Type B pancreatic cell (in vitro differentiated cells): ENCODE results near the gene ATP4B. TPM values are rescaled to one million over a fixed set of nuclear protein-coding genes. Genes with fewer than 3 reads are reported as not detected.

Source experiments
- DNase-seq: peaks from one replicate; pipeline ENCODE4 v3.0.0; 2021; ENCODE audit warnings: mixed read lengths; ENCODE audit not compliant: unreplicated experiment; ENCODE audit errors: extremely low spot score
- H3K27ac Mint-ChIP-seq: 2 replicates; pipeline ENCODE4 v1.8.0; 2021; ENCODE audit warnings: mild to moderate bottlenecking, mixed read lengths
- H3K27me3 Mint-ChIP-seq: 2 replicates; pipeline ENCODE4 v1.8.0; 2021; ENCODE audit warnings: mixed read lengths
- H3K36me3 Mint-ChIP-seq: 2 replicates; pipeline ENCODE4 v1.8.0; 2021; ENCODE audit warnings: mixed read lengths
- H3K4me1 Mint-ChIP-seq: one replicate; pipeline ENCODE4 v1.8.0; 2021; ENCODE audit warnings: mixed read lengths; ENCODE audit not compliant: unreplicated experiment
- H3K4me3 Mint-ChIP-seq: 2 replicates; pipeline ENCODE4 v1.8.0; 2021; ENCODE audit warnings: mild to moderate bottlenecking, mixed read lengths
- H3K9me3 Mint-ChIP-seq: 2 replicates; pipeline ENCODE4 v1.8.0; 2021; ENCODE audit warnings: mixed read lengths
- CTCF ChIP-seq: fragments of 200-600 bp; sonication (generic); conservative IDR thresholded peaks from 2 replicates; pipeline ENCODE4 v1.5.0; 2021; ENCODE audit warnings: antibody characterized with exemption, mild to moderate bottlenecking
- total RNA-seq: library from RNA; stranded (reverse); gene quantifications from 2 replicates; pipeline ENCODE4 v1.2.1, GENCODE V29; 2021; ENCODE audit warnings: low replicate concordance

ATP4B gene
- total RNA-seq, 1 donor from 2014 or later: 26.7 TPM

GRCh38 chr13:113604186-113604585 lies 53.8 kb downstream of the ATP4B start:
- no peak overlapping the region for H3K4me3 Mint-ChIP-seq
- no peaks in the 10 kb centered on the region for H3K4me1 Mint-ChIP-seq
- no peaks in the 10 kb centered on the region for H3K9me3 Mint-ChIP-seq
- no peak overlapping the region for H3K27ac Mint-ChIP-seq
- H3K36me3 Mint-ChIP-seq: peaks cover 20% of the 10 kb centered on the region
- no peaks in the 10 kb centered on the region for H3K27me3 Mint-ChIP-seq
- TF ChIP-seq CTCF: no peak
- DNase-seq: no peak

- DNase-seq: no peak
- H3K9me3 Mint-ChIP-seq: no peaks in the 10 kb centered on the region
- no peak overlapping the region for H3K4me3 Mint-ChIP-seq
- H3K36me3 Mint-ChIP-seq: peaks cover 27% of the 10 kb centered on the region
- no peak overlapping the region for H3K27ac Mint-ChIP-seq
- H3K27me3 Mint-ChIP-seq: no peaks in the 10 kb centered on the region
- H3K4me1 Mint-ChIP-seq: no peaks in the 10 kb centered on the region
- TF ChIP-seq CTCF: no peak
These were observed 54.8 kb downstream of the ATP4B start for GRCh38 chr13:113603116-113603710.

- Mint-ChIP-seq H3K27ac (no peak overlapping the region), H3K36me3 (peaks cover 28% of the 10 kb centered on the region)
These were observed 55.6 kb downstream of the ATP4B start for GRCh38 chr13:113602291-113602988.

GRCh38 chr13:113601166-113602070 lies 56.6 kb downstream of the ATP4B start:
- no peaks in the 10 kb centered on the region for H3K4me1 Mint-ChIP-seq
- no peak overlapping the region for H3K27ac Mint-ChIP-seq
- H3K4me3 Mint-ChIP-seq: no peak overlapping the region
- no peak for TF ChIP-seq CTCF
- H3K36me3 Mint-ChIP-seq: peaks cover 34% of the 10 kb centered on the region
- DNase-seq: no peak
- H3K9me3 Mint-ChIP-seq: no peaks in the 10 kb centered on the region
- no peaks in the 10 kb centered on the region for H3K27me3 Mint-ChIP-seq

More at GRCh38 chr13:113602291-113602988, 55.6 kb downstream of the ATP4B start:
- no peak for DNase-seq
- Mint-ChIP-seq H3K4me1 (no peaks in the 10 kb centered on the region), H3K9me3 (no peaks in the 10 kb centered on the region), H3K4me3 (no peak overlapping the region), H3K27me3 (no peaks in the 10 kb centered on the region)
- no peak for TF ChIP-seq CTCF

GRCh38 chr13:113599391-113599790 lies 58.6 kb downstream of the ATP4B start:
- no peaks in the 10 kb centered on the region for H3K9me3 Mint-ChIP-seq
- no peak for TF ChIP-seq CTCF
- no peak for DNase-seq
- H3K36me3 Mint-ChIP-seq: peaks cover 38% of the 10 kb centered on the region
- H3K27ac Mint-ChIP-seq: no peak overlapping the region
- H3K27me3 Mint-ChIP-seq: no peaks in the 10 kb centered on the region
- no peaks in the 10 kb centered on the region for H3K4me1 Mint-ChIP-seq
- H3K4me3 Mint-ChIP-seq: no peak overlapping the region

Other genes with a start within 250 kb of the ATP4B start
- 2.5 and 4.1 TPM in 2 replicates for gene ADPRHL1, start 204.7 kb downstream of the ATP4B start, total RNA-seq
- gene DCUN1D2, start 167.5 kb downstream of the ATP4B start, total RNA-seq: 17.2 and 29.2 TPM in 2 replicates
- gene TFDP1, start 73.4 kb downstream of the ATP4B start, total RNA-seq: 78.4 and 78.8 TPM in 2 replicates
- 0.24 and 0.85 TPM in 2 replicates for gene GRK1, start 9.0 kb upstream of the ATP4B start, total RNA-seq
- 0.92 and 1.9 TPM in 2 replicates for gene TMEM255B, start 101.0 kb upstream of the ATP4B start, total RNA-seq
- 42.9 and 102 TPM in 2 replicates for gene GAS6, start 205.9 kb upstream of the ATP4B start, total RNA-seq